Measurements from ENCODE around the gene FN1. TPM values are rescaled to one million over a fixed set of nuclear protein-coding genes. Genes with fewer than 3 reads are reported as not detected.

The FN1 gene
- total and polyA plus RNA-seq, 2 donors (not counting 1 experiment from before 2014, with no cell fraction given), result 3,629 to 5,906 TPM

DNA sequence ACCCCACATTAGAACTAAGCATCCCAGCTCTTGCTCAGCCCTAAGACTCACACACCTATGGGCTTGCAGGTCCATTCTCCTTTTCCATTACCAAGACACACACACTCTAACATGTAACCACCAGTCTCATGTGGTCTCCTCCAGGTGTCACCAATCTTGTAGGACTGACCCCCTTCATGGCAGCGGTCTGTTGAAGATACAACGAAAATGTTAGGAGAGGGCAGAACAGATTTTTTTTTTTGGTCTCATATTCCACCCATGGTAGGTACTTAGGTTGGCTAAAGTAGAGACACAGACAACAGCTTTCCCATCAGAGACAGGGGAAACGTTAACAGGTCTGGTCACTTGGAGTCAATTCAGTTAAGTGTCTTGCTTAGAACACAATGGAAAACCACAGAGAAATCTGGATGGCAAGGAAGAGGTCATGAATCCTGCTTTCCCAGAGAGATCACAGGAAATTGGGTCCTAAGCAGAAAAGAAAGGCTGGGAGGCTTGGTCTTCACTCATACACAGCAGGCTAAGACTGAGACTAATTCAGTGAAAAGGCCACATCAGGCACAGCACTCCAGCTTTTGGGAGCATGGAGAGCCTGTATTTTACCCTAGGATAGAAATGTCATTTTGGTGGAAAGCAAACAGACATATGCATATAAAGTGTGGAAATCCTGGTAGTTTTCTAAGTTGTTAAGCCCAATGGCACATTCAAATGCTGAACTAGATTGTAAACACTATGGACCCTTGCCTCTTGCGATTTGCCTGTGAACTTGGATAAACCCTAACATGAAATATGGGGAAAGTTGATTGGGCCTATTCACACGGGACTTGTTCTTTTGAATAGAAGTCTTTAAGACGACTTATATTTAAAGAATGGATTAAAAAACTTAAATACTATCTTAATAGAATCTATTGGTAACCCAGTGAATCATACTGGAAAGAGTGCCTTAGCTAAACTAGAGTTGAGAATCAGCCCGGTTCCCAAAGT, 3.8 kb downstream of the FN1 start:
- Histone ChIP-seq H3K4me3 (replicated peaks in 1 of 4; ENCODE audit: control extremely low read depth in 1 of 4, insufficient read depth in 1 of 4, low read depth in 3 of 4, low read length in 4 of 4) (peak overlapping the region; percentile 52 to 96 (median 92)), H3K9ac (ENCODE audit: insufficient read depth, low read length) (peak overlapping the region; percentile 13), H2AFZ (ENCODE audit: low read length) (no peak overlapping the region)

GRCh38 chr2:215431290-215431689, 4.6 kb downstream of the FN1 start:
- Histone ChIP-seq H3K4me1 (ENCODE audit: control insufficient read depth, extremely low read depth, insufficient read depth, low read length) (peaks cover 18% of the 10 kb centered on the region), H4K20me1 (ENCODE audit: control insufficient read depth, extremely low read depth, insufficient read depth, low read length) (no peaks in the 10 kb centered on the region), H3K36me3 (ENCODE audit: control insufficient read depth, insufficient read depth, low read length) (peaks cover 18% of the 10 kb centered on the region), H3K27ac (ENCODE audit: insufficient read depth, low read length) (peak overlapping the region; percentile 53), H3K4me3 (replicated peaks in 1 of 4; ENCODE audit: control extremely low read depth in 1 of 4, insufficient read depth in 1 of 4, low read depth in 3 of 4, low read length in 4 of 4) (peak overlapping the region; percentile 52 to 96 (median 92)), H3K27me3 (ENCODE audit: control insufficient read depth, insufficient read depth, low read length) (no peaks in the 10 kb centered on the region), H3K79me2 (ENCODE audit: control insufficient read depth, insufficient read depth, low read length) (peaks cover 67% of the 10 kb centered on the region), H3K9me3 (ENCODE audit: control insufficient read depth, insufficient read depth, low read depth, low read length) (no peaks in the 10 kb centered on the region), H2AFZ (ENCODE audit: low read length) (no peak overlapping the region), H3K4me2 (ENCODE audit: extremely low read depth, insufficient read depth, low read length) (peak overlapping the region; percentile 54), H3K9ac (ENCODE audit: insufficient read depth, low read length) (no peak overlapping the region)
- no peak for DNase-seq (ENCODE audit: low read depth in 2 of 2)
- TF ChIP-seq, protein P1, sequence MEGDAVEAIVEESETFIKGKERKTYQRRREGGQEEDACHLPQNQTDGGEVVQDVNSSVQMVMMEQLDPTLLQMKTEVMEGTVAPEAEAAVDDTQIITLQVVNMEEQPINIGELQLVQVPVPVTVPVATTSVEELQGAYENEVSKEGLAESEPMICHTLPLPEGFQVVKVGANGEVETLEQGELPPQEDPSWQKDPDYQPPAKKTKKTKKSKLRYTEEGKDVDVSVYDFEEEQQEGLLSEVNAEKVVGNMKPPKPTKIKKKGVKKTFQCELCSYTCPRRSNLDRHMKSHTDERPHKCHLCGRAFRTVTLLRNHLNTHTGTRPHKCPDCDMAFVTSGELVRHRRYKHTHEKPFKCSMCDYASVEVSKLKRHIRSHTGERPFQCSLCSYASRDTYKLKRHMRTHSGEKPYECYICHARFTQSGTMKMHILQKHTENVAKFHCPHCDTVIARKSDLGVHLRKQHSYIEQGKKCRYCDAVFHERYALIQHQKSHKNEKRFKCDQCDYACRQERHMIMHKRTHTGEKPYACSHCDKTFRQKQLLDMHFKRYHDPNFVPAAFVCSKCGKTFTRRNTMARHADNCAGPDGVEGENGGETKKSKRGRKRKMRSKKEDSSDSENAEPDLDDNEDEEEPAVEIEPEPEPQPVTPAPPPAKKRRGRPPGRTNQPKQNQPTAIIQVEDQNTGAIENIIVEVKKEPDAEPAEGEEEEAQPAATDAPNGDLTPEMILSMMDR (conservative IDR thresholded peaks at IDR 0.05 in 1 of 2, IDR thresholded peaks at IDR 0.05 in 1 of 2; ENCODE audit: low read depth in 1 of 2, low read length in 2 of 2), result no peak
- no peak for TF ChIP-seq EZH2 (IDR thresholded peaks at IDR 0.05; ENCODE audit: low read length, missing control alignments)

More for the DNA sequence above, 3.8 kb downstream of the FN1 start:
- peak overlapping the region; percentile 53 for H3K27ac ChIP-seq (ENCODE audit: insufficient read depth, low read length)
- peaks cover 67% of the 10 kb centered on the region for H3K79me2 ChIP-seq (ENCODE audit: control insufficient read depth, insufficient read depth, low read length)
- no peaks in the 10 kb centered on the region for H3K27me3 ChIP-seq (ENCODE audit: control insufficient read depth, insufficient read depth, low read length)
- DNase-seq (ENCODE audit: low read depth in 2 of 2), result peak in 1 of 2 donors; percentile 58
- H3K36me3 ChIP-seq (ENCODE audit: control insufficient read depth, insufficient read depth, low read length), result peaks cover 17% of the 10 kb centered on the region
- TF ChIP-seq, protein P1 (conservative IDR thresholded peaks at IDR 0.05 in 1 of 2, IDR thresholded peaks at IDR 0.05 in 1 of 2; ENCODE audit: low read depth in 1 of 2, low read length in 2 of 2), result no peak
- no peak for TF ChIP-seq EZH2 (IDR thresholded peaks at IDR 0.05; ENCODE audit: low read length, missing control alignments)
- no peaks in the 10 kb centered on the region for H4K20me1 ChIP-seq (ENCODE audit: control insufficient read depth, extremely low read depth, insufficient read depth, low read length)
- peak overlapping the region; percentile 54 for H3K4me2 ChIP-seq (ENCODE audit: extremely low read depth, insufficient read depth, low read length)
- no peaks in the 10 kb centered on the region for H3K9me3 ChIP-seq (ENCODE audit: control insufficient read depth, insufficient read depth, low read depth, low read length)
- peaks cover 18% of the 10 kb centered on the region for H3K4me1 ChIP-seq (ENCODE audit: control insufficient read depth, extremely low read depth, insufficient read depth, low read length)

DNA sequence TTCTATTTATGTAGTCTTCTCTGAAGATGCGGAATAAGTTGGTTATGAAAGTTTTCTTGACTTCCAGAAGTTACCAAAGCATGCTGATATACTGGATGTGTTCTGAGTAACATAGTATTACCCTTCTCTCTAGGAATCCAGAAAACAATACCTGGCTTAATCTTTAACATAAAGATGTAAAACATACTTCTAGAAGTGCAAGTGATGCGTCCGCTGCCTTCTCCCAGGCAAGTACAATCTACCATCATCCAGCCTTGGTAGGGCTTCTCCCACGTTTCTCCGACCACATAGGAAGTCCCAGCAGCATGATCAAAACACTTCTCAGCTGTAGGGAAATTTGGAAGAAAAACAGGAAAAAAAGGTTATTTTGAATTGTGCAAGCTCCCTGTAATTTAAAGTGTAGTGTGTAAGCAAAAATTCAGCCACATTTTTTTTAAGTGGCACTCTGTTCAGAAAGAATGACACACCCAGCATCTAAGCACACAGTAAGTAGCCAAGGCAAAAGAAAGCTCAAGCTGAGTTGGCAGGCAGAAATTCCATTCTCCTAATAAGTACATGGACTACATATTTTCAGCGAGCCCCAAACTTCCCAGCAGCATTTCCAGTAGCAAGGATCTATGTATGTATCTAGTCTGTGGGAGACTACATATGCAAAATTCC, 5.2 kb downstream of the FN1 start:
- DNase-seq (ENCODE audit: low read depth in 2 of 2), result peak; percentile 79 to 82
- peak overlapping the region; percentile 54 for H3K4me2 ChIP-seq (ENCODE audit: extremely low read depth, insufficient read depth, low read length)
- peaks cover 19% of the 10 kb centered on the region for H3K36me3 ChIP-seq (ENCODE audit: control insufficient read depth, insufficient read depth, low read length)
- peak overlapping the region; percentile 3 for H3K27ac ChIP-seq (ENCODE audit: insufficient read depth, low read length)
- no peak overlapping the region for H3K9ac ChIP-seq (ENCODE audit: insufficient read depth, low read length)
- no peaks in the 10 kb centered on the region for H3K9me3 ChIP-seq (ENCODE audit: control insufficient read depth, insufficient read depth, low read depth, low read length)
- H4K20me1 ChIP-seq (ENCODE audit: control insufficient read depth, extremely low read depth, insufficient read depth, low read length), result no peaks in the 10 kb centered on the region
- H2AFZ ChIP-seq (ENCODE audit: low read length), result no peak overlapping the region
- H3K4me3 ChIP-seq (replicated peaks in 1 of 4; ENCODE audit: control extremely low read depth in 1 of 4, insufficient read depth in 1 of 4, low read depth in 3 of 4, low read length in 4 of 4), result peak overlapping the region in 2 of 4 experiments; percentile 96
- peaks cover 18% of the 10 kb centered on the region for H3K4me1 ChIP-seq (ENCODE audit: control insufficient read depth, extremely low read depth, insufficient read depth, low read length)
- TF ChIP-seq, protein P1 (conservative IDR thresholded peaks at IDR 0.05 in 1 of 2, IDR thresholded peaks at IDR 0.05 in 1 of 2; ENCODE audit: low read depth in 1 of 2, low read length in 2 of 2), result no peak
- no peak for TF ChIP-seq EZH2 (IDR thresholded peaks at IDR 0.05; ENCODE audit: low read length, missing control alignments)
- H3K27me3 ChIP-seq (ENCODE audit: control insufficient read depth, insufficient read depth, low read length), result no peaks in the 10 kb centered on the region
- peaks cover 65% of the 10 kb centered on the region for H3K79me2 ChIP-seq (ENCODE audit: control insufficient read depth, insufficient read depth, low read length)
